Stimulated activated CD4-positive, alpha-beta T cell treated with anti-CD3 and anti-CD28 coated beads, TNF-alpha, amount 100 ng/mL, for 1 hour (primary cell): ENCODE data around the gene SFXN5.

ENCODE experiments used
- DNase-seq, 3 donors: peaks; one replicate each; pipeline ENCODE4 v3.0.0-alpha.2; 2020; ENCODE audit warnings: low read depth in 3 of 3, low spot score in 1 of 3

The SFXN5 gene

DNA sequence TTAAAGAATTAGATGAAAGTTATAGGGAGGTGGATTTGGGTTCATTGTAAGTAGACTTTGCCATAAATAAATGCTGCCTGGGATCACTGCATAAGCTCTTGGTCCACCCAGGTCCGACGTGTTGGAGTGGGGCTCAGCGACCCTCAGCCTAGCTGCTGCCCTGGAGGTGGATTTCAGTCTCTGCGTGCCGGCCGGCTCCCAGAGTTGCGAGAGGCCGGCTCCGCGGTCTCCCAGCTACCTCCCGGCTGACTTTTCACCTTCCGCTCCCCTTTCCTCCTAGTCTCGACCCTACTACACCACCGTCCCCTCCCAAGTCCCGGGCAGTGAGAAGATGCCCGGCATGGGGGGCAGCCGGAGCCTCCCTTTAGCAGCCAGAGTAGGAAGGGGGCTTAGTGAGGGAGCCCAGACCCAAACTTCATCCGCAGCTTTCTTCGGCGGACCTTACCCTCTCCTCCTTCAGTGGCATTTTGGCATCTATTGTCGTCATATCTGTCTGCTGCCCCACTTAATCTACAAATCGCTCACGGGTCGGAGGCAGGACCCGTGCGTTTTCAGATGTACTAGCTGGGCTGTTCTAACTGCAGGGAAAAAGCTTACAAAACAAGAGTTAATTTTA is 146.1 kb downstream of the SFXN5 start:
- DNase-seq: no peak

DNA sequence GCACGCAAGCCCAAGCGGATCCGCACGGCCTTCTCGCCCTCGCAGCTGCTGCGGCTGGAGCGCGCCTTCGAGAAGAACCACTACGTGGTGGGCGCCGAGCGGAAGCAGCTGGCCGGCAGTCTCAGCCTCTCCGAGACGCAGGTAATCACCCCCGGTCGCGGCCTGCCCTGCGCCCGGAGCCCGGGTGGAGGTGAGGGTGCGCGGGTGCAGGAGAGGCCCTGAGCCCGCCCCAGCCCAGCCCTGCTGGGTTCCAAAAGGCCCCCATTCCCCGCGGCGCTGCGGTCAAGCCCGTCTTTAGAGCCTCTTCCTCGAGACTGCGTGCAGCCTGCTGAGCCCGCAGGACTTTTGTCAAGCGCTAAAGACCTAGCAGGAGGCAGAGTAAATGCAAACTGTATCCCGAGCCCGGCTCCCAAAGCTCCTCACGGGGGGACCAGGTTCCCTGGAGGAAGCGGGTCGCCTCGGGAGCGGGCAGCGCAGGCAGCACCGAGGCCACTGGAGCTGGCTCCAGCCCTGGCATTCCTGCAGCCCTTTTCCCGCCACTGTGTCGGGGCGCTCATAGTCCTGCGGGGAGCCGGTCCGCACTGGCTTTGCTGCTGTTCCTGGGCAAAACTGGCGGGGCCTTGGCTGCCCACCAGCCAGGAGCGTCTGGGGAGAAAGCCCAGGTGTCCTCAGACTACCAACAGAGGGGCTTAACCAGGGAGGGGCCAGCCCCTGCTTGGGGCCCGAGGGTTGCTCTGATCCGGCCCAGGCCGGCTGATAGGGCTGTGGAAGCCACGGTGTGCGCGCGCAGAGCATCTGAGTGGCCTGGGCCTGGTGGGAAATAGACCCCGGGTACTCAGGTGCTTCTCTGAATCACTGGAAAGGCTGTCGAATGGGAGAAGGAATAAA is 146.9 kb downstream of the SFXN5 start:
- no peak for DNase-seq

DNA sequence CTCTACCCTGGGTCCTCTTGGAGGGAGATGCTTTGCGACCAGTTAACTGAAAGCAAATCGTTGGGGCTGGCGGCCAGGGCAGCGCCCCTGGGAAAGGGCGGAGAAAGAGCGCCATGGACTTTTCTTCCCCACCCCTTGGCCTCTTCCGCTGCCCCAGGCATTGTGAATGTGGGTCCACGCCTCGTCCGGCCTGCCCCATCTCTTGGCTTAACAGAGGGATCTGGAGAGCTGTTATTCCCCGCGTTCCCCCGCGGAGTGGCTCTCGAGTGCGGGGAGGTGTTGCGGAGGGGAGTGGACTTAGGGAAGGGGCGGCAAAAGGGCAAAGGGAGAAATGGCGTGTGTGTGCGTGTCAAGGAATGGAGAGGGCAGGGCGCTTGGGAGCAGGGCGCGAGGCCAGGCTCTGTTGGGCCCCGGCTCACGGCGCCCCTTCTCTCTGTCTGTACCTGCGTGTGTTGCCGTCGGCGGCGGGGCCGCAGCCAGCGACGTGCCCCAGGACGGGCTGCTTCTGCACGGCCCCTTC is 147.6 kb downstream of the SFXN5 start:
- DNase-seq: no peak

DNA sequence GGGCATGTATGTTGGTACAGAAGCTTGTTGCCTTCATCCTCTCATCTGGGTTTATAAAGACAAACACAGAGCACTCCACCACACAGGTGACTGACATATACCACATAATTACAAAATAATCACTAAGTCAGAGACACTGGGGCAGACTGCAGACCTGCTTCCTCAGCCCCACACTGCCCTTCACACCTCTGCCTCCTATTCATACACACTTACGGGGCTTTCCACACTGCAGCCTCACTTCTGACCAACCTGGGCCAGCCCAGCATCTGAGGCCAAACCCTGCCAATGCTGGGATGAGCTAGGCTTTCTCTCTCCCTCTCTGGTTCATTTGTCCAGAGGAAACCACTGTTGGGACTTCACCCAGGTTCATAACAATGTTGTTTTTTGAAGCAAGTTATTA is 149.7 kb downstream of the SFXN5 start:
- DNase-seq: no peak

DNA sequence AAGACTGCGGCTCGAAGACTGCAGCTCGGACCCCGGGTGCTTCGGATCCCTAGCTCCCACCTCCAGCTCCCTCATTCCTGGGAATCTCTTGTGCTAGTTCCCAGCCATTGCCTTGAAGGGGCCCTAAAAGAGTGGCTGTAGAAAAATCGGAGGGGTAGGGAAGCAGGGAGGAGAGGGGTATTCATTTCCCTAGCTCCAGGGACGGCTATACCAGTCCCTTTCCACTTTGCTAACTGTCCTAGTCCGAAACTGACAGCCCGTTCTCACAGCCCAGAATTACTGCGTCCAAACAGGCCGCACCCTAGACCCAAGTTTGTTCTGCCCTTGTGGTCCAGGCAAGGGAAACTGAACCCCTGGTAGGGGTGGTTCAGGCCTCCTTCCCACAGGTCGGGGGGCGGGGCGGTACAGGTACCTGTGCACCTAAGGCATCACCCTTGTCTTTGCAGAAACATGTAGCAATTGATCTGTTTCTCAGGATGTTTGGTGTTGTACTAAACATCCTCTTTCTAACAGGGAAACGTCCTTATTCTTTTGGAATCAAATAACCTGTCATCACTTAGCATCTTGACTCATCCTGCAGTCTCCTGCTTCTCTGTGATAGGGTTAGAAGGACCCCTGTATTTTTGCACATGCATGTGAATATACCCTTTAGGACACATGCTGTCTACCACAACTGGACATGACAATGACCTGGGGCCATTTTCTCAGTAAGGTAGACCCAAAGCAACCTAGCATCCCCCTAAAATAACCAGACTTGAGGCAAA is 150.2 kb downstream of the SFXN5 start:
- DNase-seq: no peak

DNA sequence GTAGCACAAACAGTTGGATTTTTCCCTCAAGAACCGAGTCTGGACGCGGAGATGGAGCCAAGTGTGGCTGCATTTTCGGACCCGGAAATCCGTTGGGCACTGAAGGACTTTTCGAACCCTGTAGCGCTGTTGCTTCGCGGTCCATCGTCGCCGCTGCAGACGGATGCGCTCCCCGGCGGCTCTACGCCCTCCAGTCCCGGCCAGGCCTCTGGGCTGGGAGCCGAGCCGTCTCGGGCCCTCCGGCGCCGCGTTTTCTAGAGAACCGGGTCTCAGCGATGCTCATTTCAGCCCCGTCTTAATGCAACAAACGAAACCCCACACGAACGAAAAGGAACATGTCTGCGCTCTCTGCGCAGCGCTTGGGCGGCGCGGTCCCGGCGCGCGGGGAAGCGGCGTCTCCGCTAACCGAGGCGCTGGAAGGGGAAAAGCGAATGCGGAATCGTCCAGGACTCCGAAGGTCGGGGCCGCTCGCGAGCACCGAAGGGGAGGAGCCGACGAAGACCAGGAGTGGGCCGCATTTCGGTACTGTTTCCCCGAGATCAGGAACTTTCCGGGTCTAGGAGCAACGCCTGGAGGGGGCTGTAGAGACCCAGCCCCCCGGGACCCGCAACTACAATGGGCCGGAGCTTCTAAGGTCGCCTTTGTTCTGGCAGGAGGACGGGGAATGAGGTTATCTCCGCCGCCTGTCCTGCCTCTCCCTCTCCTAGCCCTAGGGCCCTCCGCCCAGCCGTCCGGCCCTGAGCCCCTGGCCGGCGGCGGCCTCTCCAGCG is 151.0 kb downstream of the SFXN5 start:
- no peak for DNase-seq

DNA sequence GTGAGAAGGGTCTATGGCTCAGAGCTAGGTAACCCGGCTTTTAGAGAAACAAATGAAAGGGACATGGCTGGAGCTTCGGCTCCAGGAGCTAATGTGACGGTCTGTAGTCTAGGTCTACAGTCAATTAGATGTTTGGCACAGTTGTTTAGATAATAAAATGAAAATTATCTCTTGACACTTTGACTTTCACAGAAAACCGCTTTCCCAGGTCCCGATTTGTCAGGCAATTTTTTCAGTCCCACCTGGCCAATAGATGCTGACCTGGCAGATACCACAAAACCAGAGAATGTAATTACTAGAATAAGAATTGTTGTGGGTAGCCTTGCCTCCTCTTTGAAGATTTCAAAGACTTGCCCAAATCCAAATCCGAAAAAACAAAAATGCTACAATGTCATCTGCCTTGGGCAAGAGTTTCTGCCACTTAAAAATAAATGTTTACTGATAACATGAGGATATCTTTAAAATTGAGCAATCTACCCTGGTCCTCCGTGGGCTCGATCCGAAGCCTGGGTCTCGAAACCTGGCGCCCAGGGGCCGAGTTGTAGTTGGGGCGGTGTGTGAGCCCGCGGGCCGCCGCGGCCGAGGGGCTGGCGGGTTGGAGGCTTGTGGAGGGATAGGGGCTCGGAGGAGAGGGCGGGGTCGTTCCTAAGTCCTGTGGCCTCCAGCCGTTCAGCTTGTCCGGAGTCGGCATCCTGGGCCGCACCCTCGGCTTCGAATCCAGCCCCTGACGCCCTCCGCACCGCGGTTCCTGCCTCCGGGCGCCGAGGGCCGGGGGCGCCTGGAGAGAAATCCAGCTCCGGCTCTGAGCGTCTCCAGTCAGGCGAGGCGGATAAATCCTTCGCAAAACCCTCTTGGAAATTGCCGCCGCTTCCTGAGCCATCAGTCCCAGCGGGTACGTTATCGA is 151.8 kb downstream of the SFXN5 start:
- no peak for DNase-seq

DNA sequence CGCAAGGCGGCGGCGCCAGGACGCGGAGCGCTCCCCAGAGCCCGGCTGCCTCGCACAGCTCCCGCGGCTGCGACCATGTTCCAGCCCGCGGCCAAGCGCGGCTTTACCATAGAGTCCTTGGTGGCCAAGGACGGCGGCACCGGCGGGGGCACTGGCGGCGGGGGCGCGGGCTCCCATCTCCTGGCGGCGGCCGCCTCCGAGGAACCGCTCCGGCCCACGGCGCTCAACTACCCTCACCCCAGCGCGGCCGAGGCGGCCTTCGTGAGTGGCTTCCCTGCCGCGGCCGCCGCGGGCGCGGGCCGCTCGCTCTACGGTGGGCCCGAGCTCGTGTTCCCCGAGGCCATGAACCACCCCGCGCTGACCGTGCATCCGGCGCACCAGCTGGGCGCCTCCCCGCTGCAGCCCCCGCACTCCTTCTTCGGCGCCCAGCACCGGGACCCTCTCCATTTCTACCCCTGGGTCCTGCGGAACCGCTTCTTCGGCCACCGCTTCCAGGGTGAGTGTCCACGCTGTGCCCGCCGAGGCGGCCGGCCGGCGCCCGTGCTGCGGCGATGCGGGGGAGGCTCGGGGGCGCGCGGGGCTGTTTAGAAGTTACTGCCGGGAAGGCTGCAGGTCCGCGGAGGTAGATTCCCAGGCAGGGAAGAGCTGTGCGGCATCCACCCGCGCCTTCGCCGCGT is 153.5 kb downstream of the SFXN5 start:
- no peak for DNase-seq

DNA sequence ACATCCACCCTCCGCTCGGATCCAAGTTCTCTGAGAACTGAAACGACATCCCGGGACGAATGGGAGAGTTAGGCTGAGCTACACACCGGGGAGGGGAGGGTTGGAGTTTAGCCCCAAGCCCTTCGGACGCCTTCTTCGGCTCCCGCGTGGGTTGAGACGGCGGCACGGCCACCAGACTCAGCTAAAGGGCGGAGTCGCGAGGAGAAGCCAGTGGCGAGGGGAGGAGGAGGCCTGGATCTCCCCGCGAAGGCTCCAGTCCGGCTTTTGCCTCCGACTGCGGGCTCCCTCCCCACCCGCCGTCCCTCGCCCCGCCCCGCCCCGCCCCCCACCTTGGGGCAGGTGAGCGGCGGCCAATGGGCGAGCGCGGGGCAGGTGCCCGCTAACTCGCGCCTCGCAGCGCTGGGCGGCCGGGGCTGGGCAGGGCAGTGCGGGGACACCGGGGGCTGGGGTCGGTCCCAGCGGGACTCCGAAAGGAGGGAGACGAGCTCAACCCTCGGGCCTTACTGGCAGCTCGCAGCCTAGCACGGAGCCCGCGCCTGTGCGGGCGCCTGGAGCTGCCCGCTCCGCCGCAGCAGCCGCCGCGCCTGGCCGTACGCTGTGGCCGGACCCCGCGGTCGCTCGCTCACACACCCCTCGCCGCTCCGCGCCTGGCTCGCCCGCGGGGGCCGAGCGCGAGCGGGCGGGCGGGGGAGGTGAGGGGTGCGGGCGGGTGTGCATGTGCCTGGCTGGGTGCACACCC is 154.2 kb downstream of the SFXN5 start, which contains the start of gene EMX1:
TSS of gene EMX1 (plus strand) at position 382 of the 739 bp plus-strand sequence. CDS start at position 716, 334 bp downstream.
- no peak for DNase-seq

DNA sequence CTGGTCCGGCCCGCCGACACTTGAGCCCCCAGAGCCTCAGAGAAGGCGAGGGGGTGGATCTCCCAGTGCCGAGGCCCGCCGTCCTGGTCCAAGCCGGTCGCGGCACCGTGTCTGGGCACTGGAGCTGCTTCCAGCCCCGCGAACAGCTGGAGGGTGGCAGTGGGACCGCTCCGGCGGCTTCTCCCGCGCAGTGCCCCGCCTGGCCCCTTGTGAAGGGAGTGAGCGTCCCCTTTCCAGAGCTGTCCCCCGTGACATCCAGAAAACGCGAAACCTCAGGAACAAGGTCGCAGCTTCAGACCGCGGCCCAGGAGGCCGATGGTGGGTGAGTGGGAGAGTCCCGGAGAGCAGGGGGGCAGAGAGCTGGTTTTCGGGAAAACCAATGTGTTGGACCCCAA is 154.8 kb downstream of the SFXN5 start:
- no peak for DNase-seq

DNA sequence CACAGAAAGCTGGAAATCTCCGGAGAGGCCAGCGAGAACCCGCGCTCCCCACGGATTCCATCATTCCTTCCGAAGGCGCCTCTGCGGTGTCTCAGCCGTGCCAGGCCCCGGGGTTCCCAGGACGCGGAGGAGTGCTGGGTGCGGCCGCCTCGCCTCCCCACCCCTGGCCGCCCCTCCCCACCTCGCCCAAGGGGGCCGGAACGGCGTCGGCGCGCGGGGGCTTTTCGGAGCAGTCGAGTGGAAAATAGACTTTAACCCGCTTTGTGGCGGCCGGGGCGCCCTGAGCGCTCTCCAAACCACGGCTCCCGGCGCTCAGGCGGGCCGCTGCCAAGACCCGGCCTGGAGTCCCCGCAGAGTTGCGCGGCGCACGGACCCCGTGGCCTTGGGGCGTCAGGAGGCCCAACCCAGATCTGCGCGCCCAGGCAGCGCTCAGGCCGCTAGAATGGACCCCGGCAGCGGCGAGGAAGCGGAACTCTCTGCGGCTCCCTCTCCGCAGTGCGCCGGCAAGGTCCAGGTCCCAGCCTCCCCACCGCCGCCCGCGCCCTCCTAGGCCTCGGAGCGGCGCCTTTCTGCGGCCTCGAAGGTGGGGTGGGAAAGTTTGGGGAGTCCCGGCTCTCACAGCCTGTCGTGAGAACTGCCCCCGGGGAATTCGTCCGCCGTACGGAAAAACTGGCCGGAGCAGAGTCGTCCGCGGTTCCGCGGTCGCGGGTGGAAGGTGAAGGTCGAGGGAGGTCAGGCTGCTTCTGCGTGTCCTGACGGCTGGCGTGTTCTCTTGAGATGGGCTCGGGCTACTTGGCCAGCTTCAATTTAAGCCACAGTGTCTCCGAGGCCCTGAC is 155.4 kb downstream of the SFXN5 start:
- DNase-seq: no peak

DNA sequence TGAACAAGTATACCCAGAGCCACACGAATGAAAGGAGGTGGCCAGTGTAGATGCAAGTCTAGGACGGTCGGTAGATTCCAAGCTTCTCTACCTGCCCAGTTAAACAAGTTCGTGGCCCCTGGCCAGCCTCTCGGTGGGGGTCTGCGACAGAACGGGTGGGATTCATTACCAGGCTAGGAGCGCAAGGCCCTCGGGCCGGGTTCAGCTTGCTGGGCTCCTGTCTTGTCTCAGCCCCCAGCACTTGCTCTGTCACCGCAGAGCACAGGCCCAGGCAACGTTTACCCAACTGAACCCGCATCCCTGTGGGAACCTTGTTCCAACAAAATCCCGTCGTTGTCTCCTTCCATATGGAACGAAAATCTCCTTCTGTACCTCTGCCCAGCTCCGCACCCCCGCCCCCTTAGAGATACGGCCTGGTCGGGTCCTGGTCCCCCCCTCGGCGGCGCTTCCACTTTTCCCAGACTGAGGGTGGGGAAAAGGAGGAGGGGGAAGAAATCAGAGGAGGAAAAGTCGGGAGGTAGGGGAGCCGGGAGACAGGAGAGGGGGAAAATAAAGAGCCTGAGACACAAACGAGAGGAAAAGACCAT is 156.1 kb downstream of the SFXN5 start:
- no peak for DNase-seq

DNA sequence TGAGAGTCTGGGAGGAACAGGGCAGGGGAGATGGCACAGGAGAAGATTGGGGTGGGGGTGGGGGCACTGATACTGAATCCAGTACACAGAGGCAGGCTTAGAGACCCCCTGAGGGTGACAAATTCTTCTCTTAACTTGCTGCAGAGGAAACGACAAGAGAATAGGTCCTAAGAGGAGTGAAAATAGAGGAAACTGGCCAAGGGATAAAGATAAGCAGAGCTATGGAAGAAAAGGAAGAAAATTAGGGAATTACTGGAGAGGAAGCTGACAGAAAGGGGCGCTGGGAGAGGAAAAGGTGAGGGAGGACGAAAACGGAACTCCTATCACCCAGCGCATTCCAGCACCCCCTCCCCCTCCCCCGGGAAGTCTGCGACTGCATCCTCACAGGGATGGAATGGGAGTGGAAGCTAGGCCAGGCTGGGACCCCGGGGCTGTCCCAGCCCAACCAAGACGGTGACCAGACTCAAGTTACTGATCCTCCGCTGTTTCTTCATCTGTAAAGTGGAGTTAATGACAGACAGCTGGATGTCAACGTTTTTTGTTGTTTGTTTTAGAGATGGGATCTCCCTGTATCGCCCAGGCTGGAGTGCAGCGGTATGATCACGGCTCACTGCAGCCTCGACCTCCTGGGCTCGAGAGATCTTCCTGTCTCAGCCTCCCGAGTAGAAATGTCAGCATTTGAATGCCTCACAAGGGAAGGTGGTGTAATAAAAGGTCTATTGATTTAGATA is 156.8 kb downstream of the SFXN5 start:
- DNase-seq: no peak

DNA sequence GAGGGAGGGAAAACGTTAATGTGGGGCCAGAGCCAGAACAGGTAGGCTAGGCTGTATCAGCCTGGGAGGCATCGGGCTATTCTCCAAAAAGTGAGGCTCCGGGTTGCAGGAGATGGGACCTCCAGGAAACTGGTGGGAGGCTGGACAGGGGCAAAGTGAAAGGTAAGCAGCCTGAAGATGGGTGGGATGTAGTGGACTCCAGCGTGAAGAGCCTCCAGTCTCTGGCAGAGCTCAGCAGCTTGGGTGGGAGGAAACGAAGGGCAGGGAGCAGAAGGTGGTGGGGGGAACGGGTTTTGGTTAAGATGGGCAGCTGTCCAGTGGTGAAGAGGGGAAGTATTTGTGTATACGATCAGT is 157.3 kb downstream of the SFXN5 start:
- DNase-seq: no peak

DNA sequence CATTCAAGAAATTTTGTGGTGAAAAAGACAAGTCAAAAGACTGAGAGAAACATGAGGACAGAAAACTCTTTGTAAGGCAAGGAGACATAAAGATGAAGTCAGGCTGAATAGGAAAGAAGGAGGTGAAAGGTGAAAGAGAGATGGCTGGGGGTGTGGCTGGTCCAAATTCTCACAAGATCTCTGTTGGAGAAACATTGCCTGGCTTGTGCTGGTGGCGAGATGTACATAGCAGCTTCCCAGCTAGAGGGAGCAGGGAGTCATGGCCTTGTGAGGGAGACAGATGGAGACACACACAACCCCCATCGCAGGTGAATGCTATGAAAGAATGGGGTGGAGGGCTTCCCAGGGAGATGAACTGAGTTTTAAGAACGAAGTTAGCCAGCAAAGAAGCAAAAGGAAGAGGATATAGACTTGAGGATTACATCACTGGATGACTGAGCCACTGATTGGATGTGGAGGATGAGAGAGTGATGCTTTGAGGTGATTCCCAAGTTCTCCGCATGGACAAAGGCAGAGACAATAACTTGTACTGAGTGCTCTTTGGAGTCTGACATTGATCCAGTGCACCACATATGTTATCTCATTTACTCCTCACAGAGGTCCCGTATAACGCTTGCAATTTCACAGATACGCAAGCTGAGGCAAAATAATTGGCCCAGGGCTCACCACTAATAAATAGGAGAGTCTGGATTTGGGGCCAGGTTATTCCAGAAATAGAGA is 157.9 kb downstream of the SFXN5 start:
- DNase-seq: no peak

DNA sequence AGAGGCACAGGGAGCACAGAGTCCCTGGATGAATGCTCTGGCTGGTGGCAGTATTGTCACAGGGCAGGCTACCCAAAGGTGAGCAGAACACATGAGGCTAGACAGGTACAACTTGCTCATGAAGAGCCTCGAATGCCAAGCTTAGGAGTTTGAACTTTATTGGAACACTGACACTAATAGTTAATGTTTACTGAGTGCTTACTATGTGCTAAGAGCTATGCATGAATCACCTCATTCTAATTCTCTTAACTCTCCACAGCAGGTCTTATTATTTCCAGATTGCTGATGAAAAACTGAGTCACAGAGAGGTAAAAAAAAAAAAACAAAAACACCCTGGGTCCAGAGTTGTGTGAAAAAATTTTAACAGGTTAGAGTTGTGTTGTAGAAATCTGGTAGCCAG is 160.3 kb downstream of the SFXN5 start:
- no peak for DNase-seq
